Mammary epithelial cell (primary cell): ENCODE results near the gene NEO1.

Source experiments
- EZH2 ChIP-seq: IDR thresholded peaks from 2 replicates; pipeline ENCODE4 v1.6.1; 2012; ENCODE audit warnings: low read length, inconsistent platforms, borderline replicate concordance
- TF ChIP-seq, protein P1 (sequence below), 2 donors: IDR thresholded peaks in 1 of 2; conservative IDR thresholded peaks in 1 of 2; 2 replicates each; pipeline ENCODE4 v1.5.1; 2011 to 2012; ENCODE audit warnings: inconsistent platforms in 2 of 2, low read length in 2 of 2, mild to moderate bottlenecking in 2 of 2, control low read depth in 1 of 2, low read depth in 1 of 2; ENCODE audit not compliant: insufficient read depth in 1 of 2; ENCODE audit errors: extremely low read depth in 1 of 2

DNA sequence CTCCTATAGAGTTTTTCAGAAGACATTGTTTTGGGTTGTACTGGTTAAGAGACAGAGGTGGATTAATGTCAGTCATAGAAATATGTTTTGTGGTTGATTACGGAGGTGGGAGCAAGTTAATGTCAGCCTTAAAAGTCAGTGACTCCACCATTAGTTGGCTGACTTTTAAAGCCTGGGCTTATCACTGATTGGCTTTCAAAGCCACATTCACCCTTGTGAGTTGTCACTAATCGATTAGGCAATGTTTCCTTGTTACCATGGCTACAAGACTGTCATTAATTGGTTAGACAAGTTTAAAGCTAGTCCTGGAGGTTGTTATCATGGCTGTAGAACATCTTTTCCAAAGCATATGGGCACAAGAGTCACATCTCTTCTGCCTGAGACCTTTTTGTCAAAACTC is 73.0 kb downstream of the NEO1 start:
- TF ChIP-seq EZH2 = no peak
- TF ChIP-seq, protein P1, sequence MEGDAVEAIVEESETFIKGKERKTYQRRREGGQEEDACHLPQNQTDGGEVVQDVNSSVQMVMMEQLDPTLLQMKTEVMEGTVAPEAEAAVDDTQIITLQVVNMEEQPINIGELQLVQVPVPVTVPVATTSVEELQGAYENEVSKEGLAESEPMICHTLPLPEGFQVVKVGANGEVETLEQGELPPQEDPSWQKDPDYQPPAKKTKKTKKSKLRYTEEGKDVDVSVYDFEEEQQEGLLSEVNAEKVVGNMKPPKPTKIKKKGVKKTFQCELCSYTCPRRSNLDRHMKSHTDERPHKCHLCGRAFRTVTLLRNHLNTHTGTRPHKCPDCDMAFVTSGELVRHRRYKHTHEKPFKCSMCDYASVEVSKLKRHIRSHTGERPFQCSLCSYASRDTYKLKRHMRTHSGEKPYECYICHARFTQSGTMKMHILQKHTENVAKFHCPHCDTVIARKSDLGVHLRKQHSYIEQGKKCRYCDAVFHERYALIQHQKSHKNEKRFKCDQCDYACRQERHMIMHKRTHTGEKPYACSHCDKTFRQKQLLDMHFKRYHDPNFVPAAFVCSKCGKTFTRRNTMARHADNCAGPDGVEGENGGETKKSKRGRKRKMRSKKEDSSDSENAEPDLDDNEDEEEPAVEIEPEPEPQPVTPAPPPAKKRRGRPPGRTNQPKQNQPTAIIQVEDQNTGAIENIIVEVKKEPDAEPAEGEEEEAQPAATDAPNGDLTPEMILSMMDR (conservative IDR thresholded peaks at IDR 0.05 in 1 of 2, IDR thresholded peaks at IDR 0.05 in 1 of 2; ENCODE audit: extremely low read depth in 1 of 2, insufficient read depth in 1 of 2, low read depth in 1 of 2, low read length in 2 of 2) = no peak
